IMR-90 (cell line): ENCODE data around the gene ZNF208. TPM values are rescaled to one million over a fixed set of nuclear protein-coding genes. Genes with fewer than 3 reads are reported as not detected.
"Not testable (repeated sequence)": the region's sequence is repeated elsewhere in the genome, so short reads cannot be mapped to it uniquely, and the experiment has no call there.

Source experiments
- ATAC-seq: fragments of 200-7000 bp; cut with Tn5 transposase; 2 replicates; pipeline ENCODE4 v1.9.1; 2020; ENCODE audit warnings: low read depth, mild to moderate bottlenecking, moderate library complexity
- Bru-seq: library from RNA; stranded (reverse); fragments of 400-500 nt; gene quantifications from one replicate; lab custom pipeline; 2021; lab: Mats Ljungman, UMichigan
- BruChase-seq, 2 experiments: library from RNA; stranded (reverse); fragments of 400-500 nt; gene quantifications; one replicate each; lab custom pipeline; 2021; lab: Mats Ljungman, UMichigan
- BruUV-seq: library from RNA; stranded (reverse); fragments of 400-500 nt; replicated peaks from 2 replicates; lab custom pipeline; 2021; lab: Mats Ljungman, UMichigan
- CTCF ChIA-PET: fragments of 300-600 bp; formaldehyde crosslinking; extraction: SDS; loops from one replicate; lab custom pipeline; 2021; ENCODE audit warnings: antibody characterized with exemption; lab: Yijun Ruan, JAX
- POLR2A ChIA-PET: fragments of 300-600 bp; sonication (Branson Sonifier 250); formaldehyde crosslinking; loops from one replicate; lab custom pipeline; 2022; ENCODE audit warnings: antibody characterized with exemption; ENCODE audit not compliant: unreplicated experiment; lab: Charles Lee
- DNase-seq: peaks from one replicate; pipeline ENCODE4 v3.0.0; 2013
- H2AFZ ChIP-seq: replicated peaks from 2 replicates; pipeline ENCODE3; 2013; ENCODE audit warnings: low read length, mild to moderate bottlenecking; ENCODE audit not compliant: poor library complexity
- H2AK5ac ChIP-seq: 2 replicates; pipeline ENCODE4 v1.6.1; 2013; ENCODE audit warnings: low read depth, low read length, inconsistent platforms
- H2AK9ac ChIP-seq: replicated peaks from 2 replicates; pipeline ENCODE3; 2013; ENCODE audit warnings: mild to moderate bottlenecking, low read depth, low read length, moderate library complexity; ENCODE audit not compliant: poor library complexity
- H2BK120ac ChIP-seq: 2 replicates; pipeline ENCODE4 v1.6.1; 2013; ENCODE audit warnings: low read depth, low read length, inconsistent platforms
- H2BK15ac ChIP-seq: 3 replicates; pipeline ENCODE4 v1.6.1; 2013; ENCODE audit warnings: low read depth, low read length, inconsistent platforms
- H2BK20ac ChIP-seq: 2 replicates; pipeline ENCODE4 v1.6.1; 2013; ENCODE audit warnings: low read depth, mild to moderate bottlenecking, inconsistent platforms, low read length, moderate library complexity
- H2BK5ac ChIP-seq: 2 replicates; pipeline ENCODE4 v1.6.1; 2013; ENCODE audit warnings: mild to moderate bottlenecking, low read depth, low read length, inconsistent platforms; ENCODE audit not compliant: poor library complexity, severe bottlenecking
- H3K14ac ChIP-seq: replicated peaks from 2 replicates; pipeline ENCODE4 v1.6.1; 2013; ENCODE audit warnings: low read depth, low read length, inconsistent platforms
- H3K18ac ChIP-seq: 2 replicates; pipeline ENCODE4 v1.6.1; 2013; ENCODE audit warnings: low read depth, low read length, control low read depth
- H3K23ac ChIP-seq: 2 replicates; pipeline ENCODE4 v1.6.1; 2013; ENCODE audit warnings: low read depth, low read length, inconsistent platforms
- H3K27ac ChIP-seq: 2 replicates; pipeline ENCODE4 v1.5.1; 2013; ENCODE audit warnings: mild to moderate bottlenecking, control low read depth, low read length; ENCODE audit not compliant: insufficient read depth
- H3K27me3 ChIP-seq: 2 replicates; pipeline ENCODE4 v1.6.1; 2013; ENCODE audit warnings: low read length; ENCODE audit not compliant: control insufficient read depth, insufficient read depth
- H3K36me3 ChIP-seq: 2 replicates; pipeline ENCODE4 v1.6.1; 2013; ENCODE audit warnings: low read length, mixed read lengths; ENCODE audit not compliant: control insufficient read depth, insufficient read depth
- H3K4ac ChIP-seq: 2 replicates; pipeline ENCODE4 v1.6.1; 2013; ENCODE audit warnings: low read depth, low read length, inconsistent platforms
- H3K4me1 ChIP-seq: 2 replicates; pipeline ENCODE4 v1.6.1; 2013; ENCODE audit warnings: low read length, mixed read lengths; ENCODE audit not compliant: control insufficient read depth, insufficient read depth
- H3K4me2 ChIP-seq: 2 replicates; pipeline ENCODE4 v1.6.1; 2013; ENCODE audit warnings: low read depth, mild to moderate bottlenecking, control low read depth, low read length, moderate library complexity
- H3K4me3 ChIP-seq: 2 replicates; pipeline ENCODE4 v1.5.1; 2013; ENCODE audit warnings: low read depth, mild to moderate bottlenecking, control low read depth, low read length, moderate library complexity; ENCODE audit not compliant: insufficient read depth
- H3K56ac ChIP-seq: 2 replicates; pipeline ENCODE4 v1.6.1; 2013; ENCODE audit warnings: low read length, inconsistent platforms; ENCODE audit not compliant: insufficient read depth; ENCODE audit errors: extremely low read depth
- H3K79me1 ChIP-seq, 2 experiments: 2 replicates each; pipeline ENCODE4 v1.6.1; 2013; ENCODE audit warnings: low read length in 2 of 2, inconsistent platforms in 1 of 2, low read depth in 1 of 2
- H3K9ac ChIP-seq: 2 replicates; pipeline ENCODE4 v1.6.1; 2013; ENCODE audit warnings: low read depth, low read length, control low read depth
- H3K9me1 ChIP-seq: 2 replicates; pipeline ENCODE4 v1.6.1; 2013; ENCODE audit warnings: low read length, inconsistent platforms; ENCODE audit not compliant: insufficient read depth
- H3K9me3 ChIP-seq: 2 replicates; pipeline ENCODE4 v1.6.1; 2013; ENCODE audit warnings: low read length; ENCODE audit not compliant: control insufficient read depth, insufficient read depth
- H4K20me1 ChIP-seq: 2 replicates; pipeline ENCODE4 v1.6.1; 2013; ENCODE audit warnings: low read length, inconsistent platforms; ENCODE audit not compliant: insufficient read depth
- H4K5ac ChIP-seq: 2 replicates; pipeline ENCODE4 v1.6.1; 2013; ENCODE audit warnings: mild to moderate bottlenecking, low read depth, low read length, control low read depth
- H4K8ac ChIP-seq, 2 experiments: 2 replicates each; pipeline ENCODE4 v1.6.1; 2013; ENCODE audit warnings: low read depth in 2 of 2, low read length in 2 of 2, control low read depth in 1 of 2, inconsistent platforms in 1 of 2
- H4K91ac ChIP-seq: 2 replicates; pipeline ENCODE4 v1.6.1; 2013; ENCODE audit warnings: low read depth, low read length, inconsistent platforms; ENCODE audit not compliant: insufficient read depth
- WGBS, 2 experiments: methylation state at CpG; one replicate each; pipeline versions ENCODE4 v1.1.5 to v1.1.7; 2013; ENCODE audit warnings: missing lambda C conversion rate in 2 of 2; ENCODE audit not compliant: insufficient read length in 1 of 2; ENCODE audit errors: extremely low coverage in 2 of 2; 5-methylcytosine and 5-hydroxymethylcytosine counted together
- dilution Hi-C: fragments of 300-500 bp; cut with HindIII; formaldehyde crosslinking; loops from one replicate; pipeline ENCODE4 v1.14.3; 2018; ENCODE audit warnings: low sequenced_read_pairs; ENCODE audit not compliant: unreplicated experiment
- in situ Hi-C: fragments of 300-500 bp; cut with MboI; formaldehyde crosslinking; loops from 3 replicates; pipeline ENCODE4 v1.14.3; 2019; ENCODE audit warnings: low sequenced_read_pairs, inconsistent platforms, mixed read lengths
- intact Hi-C: fragments of 100-400 bp; cut with micrococcal nuclease; formaldehyde crosslinking; loops from 2 replicates; pipeline ENCODE4 v1.10.0; 2022
- long read RNA-seq: library from polyadenylated mRNA; unstranded; transcript quantifications from one replicate; pipeline ENCODE4 v2.0.0, GENCODE V29; 2021; ENCODE audit not compliant: unreplicated experiment
- polyA plus RNA-seq, 3 experiments: library from polyadenylated mRNA; depleted of rRNA; stranded (reverse); fragments of >200 nt; gene quantifications; 2 replicates each; pipeline ENCODE4 v1.2.3, GENCODE V29; 2012; ENCODE audit warnings: low replicate concordance in 1 of 3
- total RNA-seq: library from RNA; depleted of rRNA; stranded (reverse); fragments of >200 nt; gene quantifications from 2 replicates; pipeline ENCODE4 v1.2.3, GENCODE V29; 2012; rRNA removed

ZNF208 gene
- total RNA-seq (not detected in 2 replicates), polyA plus RNA-seq (2012; rRNA removed) (not detected in 2 replicates), Bru-seq, nascent RNA (percentile 23 among the genes with signal in this experiment), BruChase-seq, experiment 1, labeled RNA remaining after a 6-hour chase (percentile 22 among the genes with signal in this experiment), BruChase-seq, experiment 2, labeled RNA remaining after a 2-hour chase (percentile 29 among the genes with signal in this experiment)
- not detected in 2 replicates for polyA plus RNA-seq (2012; cell fraction: cytosol; rRNA removed)
- 0.03 TPM in 1 of 2 replicates, not detected in the other for polyA plus RNA-seq (2012; cell fraction: nucleus; rRNA removed; ENCODE audit: low replicate concordance)
- long read RNA-seq = 0 reads

DNA sequence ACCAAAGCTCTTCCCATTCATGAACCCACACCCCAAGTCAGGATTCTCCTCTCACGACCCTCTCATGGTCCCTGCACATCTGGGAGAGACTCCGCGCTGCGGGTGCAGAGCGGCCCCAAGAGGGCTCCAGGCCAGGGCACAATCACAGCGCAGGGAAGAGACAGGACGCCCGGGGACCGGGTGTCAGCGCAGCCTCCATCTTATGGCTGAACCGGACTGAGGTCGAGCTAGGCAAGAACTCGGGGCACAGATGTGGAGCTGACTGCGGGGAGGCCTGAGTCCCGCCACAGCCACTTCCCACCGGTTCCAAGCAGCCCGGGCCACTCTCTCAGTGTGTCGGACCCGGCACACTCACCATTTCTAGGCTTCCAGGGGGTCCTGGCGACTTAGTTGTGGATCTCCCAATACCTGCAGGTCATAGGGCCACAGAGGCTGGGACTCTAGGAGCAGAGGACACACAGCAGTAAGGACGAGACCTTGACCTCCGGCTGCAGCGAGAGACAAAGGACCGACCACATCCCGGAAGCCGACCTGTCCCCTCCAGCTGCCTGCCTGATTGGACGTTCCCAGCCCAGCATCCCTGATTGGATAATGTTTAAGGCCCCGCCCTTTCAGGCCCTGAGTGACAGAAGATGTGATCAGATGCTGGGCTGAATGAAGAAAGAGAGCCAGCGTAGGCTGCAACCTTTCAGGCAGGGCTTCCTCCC lies at the start of gene ZNF208:
TSS of gene ZNF208 (minus strand) at position 507 of the 707 bp plus-strand sequence. CDS start at position 358, 149 bp downstream.
- H4K91ac ChIP-seq, H3K4me1 ChIP-seq, H2AK9ac ChIP-seq, H3K14ac ChIP-seq, intact Hi-C loops, POLR2A ChIA-PET, H3K4ac ChIP-seq, CTCF ChIA-PET, H3K9ac ChIP-seq, H3K18ac ChIP-seq, H3K27me3 ChIP-seq, H3K79me1 ChIP-seq, H2BK5ac ChIP-seq, BruUV-seq, H4K8ac ChIP-seq, H3K27ac ChIP-seq, H3K23ac ChIP-seq, H3K9me1 ChIP-seq, H4K5ac ChIP-seq, dilution Hi-C loops, H3K9me3 ChIP-seq, H2BK15ac ChIP-seq, ATAC-seq, H2AFZ ChIP-seq, H2BK120ac ChIP-seq, DNase-seq, in situ Hi-C loops, H3K36me3 ChIP-seq, H3K4me2 ChIP-seq, H4K20me1 ChIP-seq, H2AK5ac ChIP-seq, H3K4me3 ChIP-seq, H3K56ac ChIP-seq, H2BK20ac ChIP-seq: not testable (repeated sequence)
- WGBS, 2 experiments = 0% methylated on average over 2 of the region's 29 CpGs; no CpG with 5 or more reads in 1 of the 2 experiments
